Measurements from ENCODE around the gene GPD1. TPM values are rescaled to one million over a fixed set of nuclear protein-coding genes. Genes with fewer than 3 reads are reported as not detected.

Gene GPD1
- total and polyA plus RNA-seq, 9 of the 15 experiments (the other 6 are each of a cell fraction or from before 2014, with no cell fraction given), result 0.13 to 1.00 (median 0.55) TPM

DNA sequence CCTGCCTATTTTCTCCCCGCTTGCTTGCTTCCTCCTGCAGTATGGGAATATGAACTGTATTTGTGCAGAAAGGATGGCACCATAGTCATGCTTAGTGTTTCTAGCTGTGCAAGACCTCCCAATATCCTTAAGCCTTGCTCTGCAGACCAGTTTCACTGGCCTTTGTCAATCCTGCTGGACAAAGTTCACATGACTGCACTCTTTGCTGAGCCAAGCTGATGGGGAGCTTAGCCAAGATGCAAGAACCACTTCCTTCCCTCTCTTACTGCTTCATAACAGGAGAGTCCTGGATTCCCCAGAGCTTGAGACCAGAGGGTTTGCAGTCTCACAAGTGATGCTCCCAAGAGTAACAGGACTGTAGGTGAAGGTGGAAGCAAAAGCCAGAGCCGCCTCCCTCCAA lies 42.6 kb upstream of the GPD1 start:
- Histone ChIP-seq H3K27me3 (ENCODE audit: control insufficient read depth in 2 of 2, insufficient read depth in 2 of 2, low read length in 2 of 2) (peaks cover 14 to 73% of the 10 kb centered on the region in 2 experiments; a peak in 4 of 5 replicates), H3K4me3 (no peak overlapping the region), H3K9me3 (replicated peaks; ENCODE audit: control insufficient read depth, insufficient read depth, low read depth, low read length) (no peaks in the 10 kb centered on the region), H3K27ac (ENCODE audit: extremely low read depth, low read depth, low read length) (no peak overlapping the region), H3K9me1 (ENCODE audit: control insufficient read depth, insufficient read depth, low read length) (no peaks in the 10 kb centered on the region), H3K79me2 (ENCODE audit: control insufficient read depth, insufficient read depth, low read length) (no peaks in the 10 kb centered on the region), H3K9ac (ENCODE audit: insufficient read depth in 1 of 2, low read depth in 2 of 2, low read length in 2 of 2) (no peak overlapping the region), H3K36me3 (ENCODE audit: control insufficient read depth, insufficient read depth, low read length) (no peaks in the 10 kb centered on the region), H4K20me1 (replicated peaks; ENCODE audit: control insufficient read depth, insufficient read depth, low read length) (peaks cover 18% of the 10 kb centered on the region), H2AFZ (ENCODE audit: low read depth, low read length) (no peak overlapping the region), H3K4me2 (ENCODE audit: insufficient read depth, low read length) (no peak overlapping the region), H3K4me1 (replicated peaks in 1 of 2; ENCODE audit: control insufficient read depth in 2 of 2, insufficient read depth in 2 of 2, low read length in 2 of 2) (peaks cover 4 to 24% of the 10 kb centered on the region in 2 experiments; a peak in 4 of 5 replicates)
- POLR2A ChIA-PET, result interaction anchor here (0.6 to 1.1 kb wide), 6 partner anchors 19 to 550 kb away, joined by 3 to 4 read pairs (median 3); partner anchors contain the start of gene CERS5
- no peak for FAIRE-seq
- TF ChIP-seq, protein P1, sequence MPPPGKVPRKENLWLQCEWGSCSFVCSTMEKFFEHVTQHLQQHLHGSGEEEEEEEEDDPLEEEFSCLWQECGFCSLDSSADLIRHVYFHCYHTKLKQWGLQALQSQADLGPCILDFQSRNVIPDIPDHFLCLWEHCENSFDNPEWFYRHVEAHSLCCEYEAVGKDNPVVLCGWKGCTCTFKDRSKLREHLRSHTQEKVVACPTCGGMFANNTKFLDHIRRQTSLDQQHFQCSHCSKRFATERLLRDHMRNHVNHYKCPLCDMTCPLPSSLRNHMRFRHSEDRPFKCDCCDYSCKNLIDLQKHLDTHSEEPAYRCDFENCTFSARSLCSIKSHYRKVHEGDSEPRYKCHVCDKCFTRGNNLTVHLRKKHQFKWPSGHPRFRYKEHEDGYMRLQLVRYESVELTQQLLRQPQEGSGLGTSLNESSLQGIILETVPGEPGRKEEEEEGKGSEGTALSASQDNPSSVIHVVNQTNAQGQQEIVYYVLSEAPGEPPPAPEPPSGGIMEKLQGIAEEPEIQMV (tag; conservative IDR thresholded peaks at IDR 0.05; ENCODE audit: low read depth), result no peak
- in situ Hi-C loops (cut with MboI), result no loop called here
- ATAC-seq, result no peak
- CTCF ChIA-PET (ENCODE audit: low intra/inter-chr PET ratio), result no interaction called here
- BruUV-seq (replicated peaks), result no TSS peak
- no peak for DNase-seq (ENCODE audit: extremely low read depth in 1 of 4, low spot score in 3 of 4)
- WGBS (ENCODE audit: insufficient coverage, low coverage, missing lambda C conversion rate), result 5% methylated on average over 2 of the region's 2 CpGs
- intact Hi-C loops (cut with micrococcal nuclease), result no loop called here

GRCh38 chr12:50061946-50062686 lies 41.7 kb upstream of the GPD1 start:
- POLR2A ChIA-PET, result interaction anchor here (1.0 kb wide), 1 partner anchor 105 kb away, joined by 3 read pairs; the partner anchor contains the start of gene CERS5
- FAIRE-seq, result no peak

More at GRCh38 chr12:50061946-50062686, 41.7 kb upstream of the GPD1 start:
- DNase-seq (ENCODE audit: extremely low read depth in 1 of 4, low spot score in 3 of 4) (no peak), ATAC-seq (no peak)
- Histone ChIP-seq H3K27me3 (ENCODE audit: control insufficient read depth in 2 of 2, insufficient read depth in 2 of 2, low read length in 2 of 2) (peaks cover 11 to 68% of the 10 kb centered on the region in 2 experiments; a peak in 4 of 5 replicates), H3K36me3 (ENCODE audit: control insufficient read depth, insufficient read depth, low read length) (no peaks in the 10 kb centered on the region), H4K20me1 (replicated peaks; ENCODE audit: control insufficient read depth, insufficient read depth, low read length) (peaks cover 9% of the 10 kb centered on the region), H3K4me2 (ENCODE audit: insufficient read depth, low read length) (no peak overlapping the region), H3K9me1 (ENCODE audit: control insufficient read depth, insufficient read depth, low read length) (no peaks in the 10 kb centered on the region), H3K27ac (ENCODE audit: extremely low read depth, low read depth, low read length) (no peak overlapping the region), H2AFZ (ENCODE audit: low read depth, low read length) (no peak overlapping the region), H3K79me2 (ENCODE audit: control insufficient read depth, insufficient read depth, low read length) (no peaks in the 10 kb centered on the region), H3K4me3 (no peak overlapping the region), H3K9ac (ENCODE audit: insufficient read depth in 1 of 2, low read depth in 2 of 2, low read length in 2 of 2) (no peak overlapping the region), H3K9me3 (replicated peaks; ENCODE audit: control insufficient read depth, insufficient read depth, low read depth, low read length) (no peaks in the 10 kb centered on the region), H3K4me1 (replicated peaks in 1 of 2; ENCODE audit: control insufficient read depth in 2 of 2, insufficient read depth in 2 of 2, low read length in 2 of 2) (peaks cover 0 to 20% of the 10 kb centered on the region in 2 experiments; a peak in 3 of 5 replicates)
- in situ Hi-C loops (cut with MboI) (no loop called here), intact Hi-C loops (cut with micrococcal nuclease) (no loop called here)
- WGBS (ENCODE audit: insufficient coverage, low coverage, missing lambda C conversion rate), result 7% methylated on average over 6 of the region's 6 CpGs
- BruUV-seq (replicated peaks), result no TSS peak
- TF ChIP-seq MAFK (IDR thresholded peaks at IDR 0.05; ENCODE audit: low read length) (no peak), HNRNPUL1 (IDR thresholded peaks at IDR 0.05; ENCODE audit: low read length) (no peak), SFPQ (IDR thresholded peaks at IDR 0.05; ENCODE audit: low read depth, low read length) (no peak), KDM4B (IDR thresholded peaks at IDR 0.05; ENCODE audit: borderline replicate concordance in 2 of 2, low read depth in 1 of 2) (no peak), ZNF586 (CRISPR knock-in tag; conservative IDR thresholded peaks at IDR 0.05) (no peak)
- TF ChIP-seq, protein P1 (tag; conservative IDR thresholded peaks at IDR 0.05; ENCODE audit: low read depth), result no peak
- CTCF ChIA-PET (ENCODE audit: low intra/inter-chr PET ratio), result no interaction called here
